Muscle of arm (tissue), 14 donors: ENCODE data around the gene SEMA6A. TPM values are rescaled to one million over a fixed set of nuclear protein-coding genes. Genes with fewer than 3 reads are reported as not detected.

Experiments used
- DNase-seq: peaks from one replicate; pipeline ENCODE4 v3.0.0-alpha.2; 2013
- long read RNA-seq, 11 donors: transcript quantifications; one replicate each; lab custom pipeline, GENCODE V29; 2026
- polyA plus RNA-seq, 12 donors: library from polyadenylated mRNA; unstranded; fragments of 120-200 nt; gene quantifications; one replicate each; pipeline ENCODE4 v1.2.1, GENCODE V29; 2013; ENCODE audit not compliant: insufficient read length in 12 of 12

The SEMA6A gene
- 10 to 100 TPM; 41.2 to 94.6 (median 58.6) TPM for polyA plus RNA-seq
- long read RNA-seq, donor 1, full-length matches to known transcripts: 13 of 28 reads
- long read RNA-seq, donor 1, partial matches to known transcripts: 15 of 28 reads
- long read RNA-seq, donor 1, other reads (novel, unspliced or antisense): 0 of 28 reads
- long read RNA-seq, donor 2, full-length matches to known transcripts: 5 of 5 reads
- long read RNA-seq, donor 2, partial matches to known transcripts: 0 of 5 reads
- long read RNA-seq, donor 2, other reads (novel, unspliced or antisense): 0 of 5 reads
- long read RNA-seq, donor 3, full-length matches to known transcripts: 5 of 5 reads
- long read RNA-seq, donor 3, partial matches to known transcripts: 0 of 5 reads
- long read RNA-seq, donor 3, other reads (novel, unspliced or antisense): 0 of 5 reads
- long read RNA-seq, donor 4, partial matches to known transcripts: 0 of 1 reads
- long read RNA-seq, donor 4, other reads (novel, unspliced or antisense): 0 of 1 reads
- long read RNA-seq, donor 5, full-length matches to known transcripts: 5 of 23 reads
- long read RNA-seq, donor 5, partial matches to known transcripts: 18 of 23 reads
- long read RNA-seq, donor 5, other reads (novel, unspliced or antisense): 0 of 23 reads
- long read RNA-seq, donor 6, full-length matches to known transcripts: 2 of 2 reads
- long read RNA-seq, donor 6, partial matches to known transcripts: 0 of 2 reads
- long read RNA-seq, donor 6, other reads (novel, unspliced or antisense): 0 of 2 reads
- long read RNA-seq, donor 7, full-length matches to known transcripts: 2 of 2 reads
- long read RNA-seq, donor 7, partial matches to known transcripts: 0 of 2 reads
- long read RNA-seq, donor 7, other reads (novel, unspliced or antisense): 0 of 2 reads
- long read RNA-seq, donor 8, full-length matches to known transcripts: 3 of 27 reads
- long read RNA-seq, donor 8, partial matches to known transcripts: 24 of 27 reads
- long read RNA-seq, donor 8, other reads (novel, unspliced or antisense): 0 of 27 reads
- long read RNA-seq, donor 9, partial matches to known transcripts: 0 of 1 reads
- long read RNA-seq, donor 9, other reads (novel, unspliced or antisense): 0 of 1 reads
- long read RNA-seq, donor 10, full-length matches to known transcripts: 8 of 8 reads
- long read RNA-seq, donor 10, partial matches to known transcripts: 0 of 8 reads
- long read RNA-seq, donor 10, other reads (novel, unspliced or antisense): 0 of 8 reads
- long read RNA-seq, donor 11, full-length matches to known transcripts: 5 of 5 reads
- long read RNA-seq, donor 11, partial matches to known transcripts: 0 of 5 reads
- long read RNA-seq, donor 11, other reads (novel, unspliced or antisense): 0 of 5 reads

- DNase-seq: peak; percentile 96
Observed at GRCh38 chr5:116574367-116575325, at the start of gene SEMA6A. Gene SEMA6A (minus strand): TSS chr5:116574823. CDS start chr5:116504944, 69,879 bp downstream.

GRCh38 chr5:116622375-116623050 is 47.9 kb upstream of the SEMA6A start:
- DNase-seq: no peak

- no peak for DNase-seq
Observed at GRCh38 chr5:116621599-116621998, 47.0 kb upstream of the SEMA6A start.

GRCh38 chr5:116616876-116617275 is 42.3 kb upstream of the SEMA6A start:
- no peak for DNase-seq

- no peak for DNase-seq
Observed at GRCh38 chr5:116614603-116614920, 39.9 kb upstream of the SEMA6A start.

- DNase-seq: no peak
Observed at GRCh38 chr5:116613445-116613844, 38.8 kb upstream of the SEMA6A start.

GRCh38 chr5:116612431-116612830 is 37.8 kb upstream of the SEMA6A start:
- DNase-seq: no peak

GRCh38 chr5:116605310-116606070 is 30.9 kb upstream of the SEMA6A start:
- peak; percentile 63 for DNase-seq

GRCh38 chr5:116604805-116605204 is 30.2 kb upstream of the SEMA6A start:
- no peak for DNase-seq

GRCh38 chr5:116600876-116601275 is 26.3 kb upstream of the SEMA6A start:
- no peak for DNase-seq

- DNase-seq: no peak
Observed at GRCh38 chr5:116598911-116599310, 24.3 kb upstream of the SEMA6A start.

GRCh38 chr5:116595498-116595897 is 20.9 kb upstream of the SEMA6A start:
- DNase-seq: no peak

- no peak for DNase-seq
Observed at GRCh38 chr5:116593340-116593739, 18.7 kb upstream of the SEMA6A start.

GRCh38 chr5:116585227-116585626 is 10.6 kb upstream of the SEMA6A start:
- no peak for DNase-seq

- DNase-seq: no peak
Observed at GRCh38 chr5:116583862-116584222, 9.2 kb upstream of the SEMA6A start.

- no peak for DNase-seq
Observed at GRCh38 chr5:116583085-116583861, 8.7 kb upstream of the SEMA6A start.

GRCh38 chr5:116581910-116582309 is 7.3 kb upstream of the SEMA6A start:
- DNase-seq: no peak

GRCh38 chr5:116579144-116579543 is 4.5 kb upstream of the SEMA6A start:
- DNase-seq: no peak

GRCh38 chr5:116578676-116579075 is 4.1 kb upstream of the SEMA6A start:
- DNase-seq: no peak
